GM12801 (cell line): Measurements from ENCODE around the gene XPR1.

ENCODE experiments used
- CTCF ChIP-seq: IDR thresholded peaks from one replicate; pipeline ENCODE4 v1.5.1; 2011; ENCODE audit warnings: control low read depth; ENCODE audit not compliant: insufficient read length; ENCODE audit errors: extremely low read depth

XPR1 gene

GRCh38 chr1:180921386-180921785 is 289.6 kb downstream of the XPR1 start:
- TF ChIP-seq CTCF = no peak

GRCh38 chr1:180921891-180922630 is 290.2 kb downstream of the XPR1 start:
- TF ChIP-seq CTCF = no peak

- no peak for TF ChIP-seq CTCF
Measured at GRCh38 chr1:180922631-180923015, 290.8 kb downstream of the XPR1 start.

GRCh38 chr1:180923021-180923841 is 291.4 kb downstream of the XPR1 start:
- no peak for TF ChIP-seq CTCF

GRCh38 chr1:180923887-180924286 is 292.1 kb downstream of the XPR1 start:
- no peak for TF ChIP-seq CTCF

- no peak for TF ChIP-seq CTCF
Measured at GRCh38 chr1:180924939-180925338, 293.1 kb downstream of the XPR1 start.

GRCh38 chr1:180925471-180926051 is 293.7 kb downstream of the XPR1 start:
- TF ChIP-seq CTCF = no peak
